Lower lobe of right lung (tissue), 2 donors: ENCODE results near the gene SIGLEC8. TPM values are rescaled to one million over a fixed set of nuclear protein-coding genes. Genes with fewer than 3 reads are reported as not detected.

Source experiments
- ATAC-seq, 2 donors: fragments of 200-7000 bp; cut with Tn5 transposase; one replicate each; pipeline ENCODE4 v1.9.1; 2020 to 2022; ENCODE audit warnings: mild to moderate bottlenecking in 2 of 2, moderate library complexity in 2 of 2
- DNase-seq: peaks from one replicate; pipeline ENCODE4 v3.0.0-alpha.2; 2020
- H3K27ac ChIP-seq: fragments of 200-600 bp; one replicate; pipeline ENCODE4 v1.8.0; 2022
- H3K27me3 ChIP-seq: fragments of 200-600 bp; one replicate; pipeline ENCODE4 v1.8.0; 2022; ENCODE audit warnings: low read depth
- H3K36me3 ChIP-seq: fragments of 200-600 bp; one replicate; pipeline ENCODE4 v1.8.0; 2022; ENCODE audit warnings: mild to moderate bottlenecking
- H3K4me1 ChIP-seq: fragments of 200-600 bp; one replicate; pipeline ENCODE4 v1.8.0; 2022
- H3K4me3 ChIP-seq: fragments of 200-600 bp; one replicate; pipeline ENCODE4 v1.8.0; 2022; ENCODE audit warnings: mild to moderate bottlenecking
- H3K9me3 ChIP-seq: fragments of 200-600 bp; one replicate; pipeline ENCODE4 v1.8.0; 2022
- intact Hi-C: fragments of 100-400 bp; cut with DNase I; formaldehyde crosslinking; loops from one replicate; pipeline ENCODE4 v1.11.0; 2022
- total RNA-seq: library from RNA; stranded (reverse); fragmentation: NEBNext Ultra II Directional; extraction: Animal tissue kit (Norgen Biotek cat#: 25700); gene quantifications from one replicate; pipeline ENCODE4 v1.2.1, GENCODE V29; 2021
- TF ChIP-seq, protein P1 (sequence below): fragments of 200-600 bp; IDR thresholded peaks from one replicate; pipeline ENCODE4 v1.8.0; 2022; ENCODE audit warnings: antibody characterized with exemption, mild to moderate bottlenecking
- donor health status: DM: no; HTN: yes; CAD: no; lungs with severe emphysema.

The SIGLEC8 gene
- total RNA-seq, 1 donor from 2014 or later = 3.0 TPM

- H3K4me3 ChIP-seq = no peak overlapping the region
- TF ChIP-seq, protein P1, sequence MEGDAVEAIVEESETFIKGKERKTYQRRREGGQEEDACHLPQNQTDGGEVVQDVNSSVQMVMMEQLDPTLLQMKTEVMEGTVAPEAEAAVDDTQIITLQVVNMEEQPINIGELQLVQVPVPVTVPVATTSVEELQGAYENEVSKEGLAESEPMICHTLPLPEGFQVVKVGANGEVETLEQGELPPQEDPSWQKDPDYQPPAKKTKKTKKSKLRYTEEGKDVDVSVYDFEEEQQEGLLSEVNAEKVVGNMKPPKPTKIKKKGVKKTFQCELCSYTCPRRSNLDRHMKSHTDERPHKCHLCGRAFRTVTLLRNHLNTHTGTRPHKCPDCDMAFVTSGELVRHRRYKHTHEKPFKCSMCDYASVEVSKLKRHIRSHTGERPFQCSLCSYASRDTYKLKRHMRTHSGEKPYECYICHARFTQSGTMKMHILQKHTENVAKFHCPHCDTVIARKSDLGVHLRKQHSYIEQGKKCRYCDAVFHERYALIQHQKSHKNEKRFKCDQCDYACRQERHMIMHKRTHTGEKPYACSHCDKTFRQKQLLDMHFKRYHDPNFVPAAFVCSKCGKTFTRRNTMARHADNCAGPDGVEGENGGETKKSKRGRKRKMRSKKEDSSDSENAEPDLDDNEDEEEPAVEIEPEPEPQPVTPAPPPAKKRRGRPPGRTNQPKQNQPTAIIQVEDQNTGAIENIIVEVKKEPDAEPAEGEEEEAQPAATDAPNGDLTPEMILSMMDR = no peak
- no peak for DNase-seq
- H3K27me3 ChIP-seq = peaks cover 14% of the 10 kb centered on the region
- no peaks in the 10 kb centered on the region for H3K4me1 ChIP-seq
- H3K27ac ChIP-seq = no peak overlapping the region
- H3K36me3 ChIP-seq = no peaks in the 10 kb centered on the region
- no peaks in the 10 kb centered on the region for H3K9me3 ChIP-seq
- ATAC-seq = no peak
- intact Hi-C loops = no loop called here
Measured at GRCh38 chr19:51479531-51480331, 21.5 kb upstream of the SIGLEC8 start.

GRCh38 chr19:51478381-51479234, 20.4 kb upstream of the SIGLEC8 start, which contains the start of gene CEACAM18:
TSS of gene CEACAM18 (plus strand) at chr19:51478539.
- peaks cover 14% of the 10 kb centered on the region for H3K27me3 ChIP-seq
- no peak within 1 kb of the TSS for H3K27ac ChIP-seq
- TF ChIP-seq, protein P1 = no peak
- no peaks in the 10 kb centered on the region for H3K4me1 ChIP-seq
- intact Hi-C loops = no loop called here
- H3K9me3 ChIP-seq = no peaks in the 10 kb centered on the region
- DNase-seq = no peak
- H3K4me3 ChIP-seq = no peak within 1 kb of the TSS
- no peak for ATAC-seq
- H3K36me3 ChIP-seq = no peaks in the 10 kb centered on the region

- intact Hi-C loops = no loop called here
Measured at GRCh38 chr19:51477344-51477743, 19.1 kb upstream of the SIGLEC8 start.

GRCh38 chr19:51476164-51476563, 17.9 kb upstream of the SIGLEC8 start:
- H3K4me3 ChIP-seq = no peak overlapping the region
- TF ChIP-seq, protein P1 = no peak
- H3K27me3 ChIP-seq = peaks cover 14% of the 10 kb centered on the region
- no peak overlapping the region for H3K27ac ChIP-seq
- intact Hi-C loops = no loop called here
- H3K36me3 ChIP-seq = no peaks in the 10 kb centered on the region
- no peaks in the 10 kb centered on the region for H3K4me1 ChIP-seq
- H3K9me3 ChIP-seq = no peaks in the 10 kb centered on the region
- DNase-seq (no peak), ATAC-seq (no peak)

More at GRCh38 chr19:51477344-51477743, 19.1 kb upstream of the SIGLEC8 start:
- Histone ChIP-seq H3K4me3 (no peak overlapping the region), H3K27me3 (peaks cover 14% of the 10 kb centered on the region), H3K36me3 (no peaks in the 10 kb centered on the region), H3K9me3 (no peaks in the 10 kb centered on the region), H3K4me1 (no peaks in the 10 kb centered on the region), H3K27ac (no peak overlapping the region)
- TF ChIP-seq, protein P1 = no peak
- ATAC-seq (no peak), DNase-seq (no peak)

- no peak overlapping the region for H3K27ac ChIP-seq
- no peak overlapping the region for H3K4me3 ChIP-seq
- no peaks in the 10 kb centered on the region for H3K4me1 ChIP-seq
- H3K9me3 ChIP-seq = no peaks in the 10 kb centered on the region
- no peaks in the 10 kb centered on the region for H3K27me3 ChIP-seq
- intact Hi-C loops = no loop called here
- ATAC-seq (peak; percentile 85), DNase-seq (peak; percentile 70)
- H3K36me3 ChIP-seq = no peaks in the 10 kb centered on the region
- TF ChIP-seq, protein P1 = peak; percentile 90
Measured at GRCh38 chr19:51473009-51473707, 14.9 kb upstream of the SIGLEC8 start.
